Trophoblast cell (in vitro differentiated cells and primary cell): ENCODE measurements around the gene PTPRZ1.

Source experiments
- DNase-seq, 2 donors: peaks; one replicate each; pipeline ENCODE4 v3.0.0-alpha.2; 2016
- H2AFZ ChIP-seq: 2 replicates; pipeline ENCODE4 v1.6.1; 2013; ENCODE audit warnings: low read length, moderate library complexity, mild to moderate bottlenecking; ENCODE audit not compliant: insufficient read depth, poor library complexity
- H2AK5ac ChIP-seq: 2 replicates; pipeline ENCODE4 v1.6.1; 2013; ENCODE audit warnings: mild to moderate bottlenecking, low read length
- H2BK120ac ChIP-seq: 2 replicates; pipeline ENCODE4 v1.6.1; 2013; ENCODE audit warnings: low read length, mild to moderate bottlenecking, moderate library complexity; ENCODE audit not compliant: insufficient read depth, poor library complexity
- H2BK12ac ChIP-seq: 2 replicates; pipeline ENCODE4 v1.6.1; 2013; ENCODE audit warnings: mild to moderate bottlenecking, low read length, moderate library complexity
- H2BK5ac ChIP-seq: 2 replicates; pipeline ENCODE4 v1.6.1; 2013; ENCODE audit warnings: low read length, low read depth, moderate library complexity, mild to moderate bottlenecking; ENCODE audit not compliant: poor library complexity
- H3K14ac ChIP-seq: 2 replicates; pipeline ENCODE4 v1.6.1; 2013; ENCODE audit warnings: mild to moderate bottlenecking, low read length
- H3K18ac ChIP-seq: 2 replicates; pipeline ENCODE4 v1.6.1; 2013; ENCODE audit warnings: mild to moderate bottlenecking, low read length
- H3K23ac ChIP-seq: 2 replicates; pipeline ENCODE4 v1.6.1; 2013; ENCODE audit warnings: low read length
- H3K27ac ChIP-seq: 2 replicates; pipeline ENCODE4 v1.5.1; 2013; ENCODE audit warnings: low read depth, mild to moderate bottlenecking, inconsistent platforms, low read length, moderate library complexity
- H3K27me3 ChIP-seq: 2 replicates; pipeline ENCODE4 v1.6.1; 2013; ENCODE audit warnings: inconsistent platforms, mild to moderate bottlenecking, low read length, moderate library complexity; ENCODE audit not compliant: insufficient read depth
- H3K36me3 ChIP-seq, 2 experiments: 1 replicate in 1 of 2; 2 replicates in 1 of 2; pipeline ENCODE4 v1.6.1; 2013; ENCODE audit warnings: low read length in 2 of 2, mild to moderate bottlenecking in 2 of 2, moderate library complexity in 1 of 2; ENCODE audit not compliant: insufficient read depth in 2 of 2, control insufficient read depth in 1 of 2
- H3K4ac ChIP-seq: 2 replicates; pipeline ENCODE4 v1.6.1; 2013; ENCODE audit warnings: low read depth, mild to moderate bottlenecking, low read length, moderate library complexity
- H3K4me1 ChIP-seq, 2 experiments: 1 replicate in 1 of 2; 2 replicates in 1 of 2; pipeline ENCODE4 v1.6.1; 2013; ENCODE audit warnings: low read length in 2 of 2, mild to moderate bottlenecking in 2 of 2, moderate library complexity in 1 of 2; ENCODE audit not compliant: insufficient read depth in 2 of 2, control insufficient read depth in 1 of 2
- H3K4me2 ChIP-seq: 2 replicates; pipeline ENCODE4 v1.6.1; 2013; ENCODE audit warnings: inconsistent platforms, mild to moderate bottlenecking, low read length, moderate library complexity
- H3K4me3 ChIP-seq: 2 replicates; pipeline ENCODE4 v1.5.1; 2013; ENCODE audit warnings: mild to moderate bottlenecking, low read depth, low read length, inconsistent platforms
- H3K79me1 ChIP-seq: one replicate; pipeline ENCODE4 v1.6.1; 2013; ENCODE audit warnings: low read length
- H3K79me2 ChIP-seq: 2 replicates; pipeline ENCODE4 v1.6.1; 2013; ENCODE audit warnings: low read length, mild to moderate bottlenecking; ENCODE audit not compliant: control insufficient read depth, insufficient read depth, poor library complexity
- H3K9ac ChIP-seq: 2 replicates; pipeline ENCODE4 v1.6.1; 2013; ENCODE audit warnings: mild to moderate bottlenecking, low read length
- H3K9me3 ChIP-seq: 2 replicates; pipeline ENCODE4 v1.6.1; 2013; ENCODE audit warnings: low read depth, mild to moderate bottlenecking, control low read depth, inconsistent platforms, low read length; ENCODE audit not compliant: insufficient read depth
- H4K12ac ChIP-seq: 2 replicates; pipeline ENCODE4 v1.6.1; 2013; ENCODE audit warnings: low read depth, mild to moderate bottlenecking, low read length, moderate library complexity
- H4K8ac ChIP-seq: 2 replicates; pipeline ENCODE4 v1.6.1; 2013; ENCODE audit warnings: low read depth, mild to moderate bottlenecking, low read length, moderate library complexity
- H4K91ac ChIP-seq: one replicate; pipeline ENCODE4 v1.6.1; 2013; ENCODE audit warnings: low read depth, mild to moderate bottlenecking, low read length, moderate library complexity
- WGBS: extraction: QIAGEN DNeasy Blood & Tissue Kit; methylation state at CpG from one replicate; pipeline ENCODE4 v1.1.7; 2013; ENCODE audit warnings: missing lambda C conversion rate; ENCODE audit not compliant: insufficient read length, insufficient coverage; ENCODE audit errors: extremely low coverage; 5-methylcytosine and 5-hydroxymethylcytosine counted together

PTPRZ1 gene

DNA sequence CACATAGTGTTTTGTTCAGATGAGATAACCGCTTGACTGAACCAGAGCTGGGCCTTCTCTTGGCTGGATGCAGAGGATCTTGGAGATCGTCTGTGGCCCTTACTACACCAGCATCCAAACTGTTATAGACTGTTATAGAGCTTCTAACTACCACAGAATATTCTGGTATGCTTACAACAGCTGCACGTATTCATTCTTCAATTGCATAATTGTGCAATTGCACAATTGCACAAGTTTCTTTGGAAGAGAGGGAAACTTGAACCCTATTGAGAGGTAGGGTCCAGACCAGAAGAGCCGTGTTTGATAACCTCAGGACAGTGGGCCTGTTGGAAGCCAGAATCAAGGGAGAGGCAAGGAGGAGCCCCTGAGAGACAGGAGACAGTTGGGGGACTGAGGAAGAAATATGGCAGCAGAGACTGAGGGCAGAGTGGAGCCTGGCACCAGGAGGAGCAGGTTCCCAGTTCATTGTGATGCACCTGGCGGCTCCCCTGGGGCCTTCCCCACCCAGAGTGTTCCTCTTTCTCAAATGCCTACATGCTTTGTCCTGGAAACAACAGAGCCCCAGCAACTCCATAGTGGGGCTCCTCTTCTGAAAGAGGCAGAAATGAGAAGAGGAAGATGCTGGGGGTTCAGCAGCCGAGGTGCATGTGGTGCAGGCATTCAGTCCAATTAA lies 64.1 kb downstream of the PTPRZ1 start:
- no peak overlapping the region for H2BK12ac ChIP-seq
- H3K23ac ChIP-seq: no peak overlapping the region
- no peaks in the 10 kb centered on the region for H3K27me3 ChIP-seq
- no peaks in the 10 kb centered on the region for H3K4me1 ChIP-seq
- no peak overlapping the region for H3K4ac ChIP-seq
- H3K79me2 ChIP-seq: no peaks in the 10 kb centered on the region
- H3K79me1 ChIP-seq: no peaks in the 10 kb centered on the region
- no peak overlapping the region for H4K91ac ChIP-seq
- H3K4me2 ChIP-seq: no peak overlapping the region
- no peak overlapping the region for H3K14ac ChIP-seq
- H3K9me3 ChIP-seq: no peaks in the 10 kb centered on the region
- no peak overlapping the region for H2BK5ac ChIP-seq
- H4K12ac ChIP-seq: no peak overlapping the region
- no peak overlapping the region for H2AK5ac ChIP-seq
- no peak overlapping the region for H2AFZ ChIP-seq
- no peak overlapping the region for H4K8ac ChIP-seq
- H3K27ac ChIP-seq: no peak overlapping the region
- no CpG with 5 or more reads among the region's 6 CpGs for WGBS
- no peak overlapping the region for H3K4me3 ChIP-seq
- no peaks in the 10 kb centered on the region for H3K36me3 ChIP-seq
- no peak overlapping the region for H3K9ac ChIP-seq
- peak in 1 of 2 donors; percentile 20 for DNase-seq
- no peak overlapping the region for H2BK120ac ChIP-seq
- H3K18ac ChIP-seq: no peak overlapping the region

DNA sequence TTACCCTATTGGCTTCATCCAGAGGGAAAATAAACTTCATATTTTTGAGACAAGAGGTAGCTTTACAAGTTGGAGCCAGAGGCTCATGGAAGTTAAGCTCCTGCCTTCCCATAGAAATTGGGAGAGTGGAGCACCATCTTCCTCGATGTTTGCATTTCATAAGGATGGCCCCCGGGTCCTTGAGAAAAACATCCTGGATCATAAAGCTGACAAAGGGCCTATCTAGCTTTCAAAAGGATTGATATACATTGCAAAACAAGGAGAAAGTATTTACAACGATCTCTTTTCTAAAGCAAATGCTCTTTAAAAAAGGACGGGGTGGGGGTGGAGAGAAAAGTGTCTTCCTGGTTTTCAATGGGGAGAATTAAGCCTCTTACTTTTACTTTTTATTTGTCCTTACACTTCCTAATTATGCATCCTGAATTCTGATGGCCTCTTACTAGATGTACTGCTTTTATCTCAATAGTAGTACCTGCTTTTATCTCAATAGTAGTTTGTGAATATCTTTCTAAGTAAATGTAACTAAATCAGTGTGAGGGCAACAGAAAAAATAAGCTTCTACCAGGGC lies 65.6 kb downstream of the PTPRZ1 start:
- no CpG with 5 or more reads among the region's 4 CpGs for WGBS

GRCh38 chr7:121940918-121941317 lies 68.0 kb downstream of the PTPRZ1 start:
- no peak overlapping the region for H2AK5ac ChIP-seq
- no peak overlapping the region for H3K18ac ChIP-seq
- H3K27ac ChIP-seq: no peak overlapping the region
- H3K36me3 ChIP-seq: no peaks in the 10 kb centered on the region
- H3K9ac ChIP-seq: no peak overlapping the region
- H3K9me3 ChIP-seq: no peaks in the 10 kb centered on the region
- no CpG with 5 or more reads among the region's 3 CpGs for WGBS
- H2BK5ac ChIP-seq: no peak overlapping the region
- no peak overlapping the region for H3K4me2 ChIP-seq
- no peak overlapping the region for H4K8ac ChIP-seq
- no peak overlapping the region for H3K23ac ChIP-seq
- no peaks in the 10 kb centered on the region for H3K79me2 ChIP-seq
- no peak overlapping the region for H4K12ac ChIP-seq
- no peaks in the 10 kb centered on the region for H3K79me1 ChIP-seq
- no peak for DNase-seq
- H2BK12ac ChIP-seq: no peak overlapping the region
- no peak overlapping the region for H3K14ac ChIP-seq
- no peak overlapping the region for H2AFZ ChIP-seq
- H3K27me3 ChIP-seq: no peaks in the 10 kb centered on the region
- no peak overlapping the region for H4K91ac ChIP-seq
- no peak overlapping the region for H3K4ac ChIP-seq
- no peaks in the 10 kb centered on the region for H3K4me1 ChIP-seq
- H2BK120ac ChIP-seq: no peak overlapping the region
- no peak overlapping the region for H3K4me3 ChIP-seq

More for the DNA sequence above, 65.6 kb downstream of the PTPRZ1 start:
- no peak overlapping the region for H3K14ac ChIP-seq
- no peak for DNase-seq
- no peaks in the 10 kb centered on the region for H3K4me1 ChIP-seq
- H3K36me3 ChIP-seq: no peaks in the 10 kb centered on the region
- H2BK120ac ChIP-seq: no peak overlapping the region
- no peak overlapping the region for H3K4me2 ChIP-seq
- H3K27me3 ChIP-seq: no peaks in the 10 kb centered on the region
- no peak overlapping the region for H3K27ac ChIP-seq
- no peak overlapping the region for H3K4ac ChIP-seq
- no peak overlapping the region for H3K9ac ChIP-seq
- H2BK12ac ChIP-seq: no peak overlapping the region
- no peak overlapping the region for H3K18ac ChIP-seq
- H3K79me2 ChIP-seq: no peaks in the 10 kb centered on the region
- H4K91ac ChIP-seq: no peak overlapping the region
- H3K23ac ChIP-seq: no peak overlapping the region
- no peak overlapping the region for H3K4me3 ChIP-seq
- no peak overlapping the region for H2AK5ac ChIP-seq
- H2AFZ ChIP-seq: no peak overlapping the region
- no peak overlapping the region for H4K12ac ChIP-seq
- no peaks in the 10 kb centered on the region for H3K79me1 ChIP-seq
- no peak overlapping the region for H2BK5ac ChIP-seq
- no peaks in the 10 kb centered on the region for H3K9me3 ChIP-seq
- no peak overlapping the region for H4K8ac ChIP-seq

- Histone ChIP-seq H3K4ac (no peak overlapping the region), H2BK120ac (no peak overlapping the region), H3K27ac (no peak overlapping the region), H3K9ac (no peak overlapping the region), H4K8ac (no peak overlapping the region), H4K12ac (no peak overlapping the region), H2BK5ac (no peak overlapping the region), H3K14ac (no peak overlapping the region), H3K79me2 (no peaks in the 10 kb centered on the region), H2AK5ac (no peak overlapping the region), H3K4me3 (no peak overlapping the region), H3K36me3 (no peaks in the 10 kb centered on the region), H3K79me1 (no peaks in the 10 kb centered on the region), H2BK12ac (no peak overlapping the region), H2AFZ (no peak overlapping the region), H3K9me3 (no peaks in the 10 kb centered on the region), H4K91ac (no peak overlapping the region), H3K4me2 (no peak overlapping the region), H3K4me1 (no peaks in the 10 kb centered on the region), H3K27me3 (no peaks in the 10 kb centered on the region), H3K18ac (no peak overlapping the region), H3K23ac (no peak overlapping the region)
- DNase-seq: no peak
- no CpG with 5 or more reads among the region's 2 CpGs for WGBS
Measured at GRCh38 chr7:121941830-121942229, 68.9 kb downstream of the PTPRZ1 start.
